Measurements from ENCODE around the gene PFN4. TPM values are rescaled to one million over a fixed set of nuclear protein-coding genes. Genes with fewer than 3 reads are reported as not detected.
A peak's percentile ranks its signal among the peaks of the same experiment; 100 is the strongest.

PFN4 gene
- total RNA-seq, 1 experiment from 2014 or later: not detected

DNA sequence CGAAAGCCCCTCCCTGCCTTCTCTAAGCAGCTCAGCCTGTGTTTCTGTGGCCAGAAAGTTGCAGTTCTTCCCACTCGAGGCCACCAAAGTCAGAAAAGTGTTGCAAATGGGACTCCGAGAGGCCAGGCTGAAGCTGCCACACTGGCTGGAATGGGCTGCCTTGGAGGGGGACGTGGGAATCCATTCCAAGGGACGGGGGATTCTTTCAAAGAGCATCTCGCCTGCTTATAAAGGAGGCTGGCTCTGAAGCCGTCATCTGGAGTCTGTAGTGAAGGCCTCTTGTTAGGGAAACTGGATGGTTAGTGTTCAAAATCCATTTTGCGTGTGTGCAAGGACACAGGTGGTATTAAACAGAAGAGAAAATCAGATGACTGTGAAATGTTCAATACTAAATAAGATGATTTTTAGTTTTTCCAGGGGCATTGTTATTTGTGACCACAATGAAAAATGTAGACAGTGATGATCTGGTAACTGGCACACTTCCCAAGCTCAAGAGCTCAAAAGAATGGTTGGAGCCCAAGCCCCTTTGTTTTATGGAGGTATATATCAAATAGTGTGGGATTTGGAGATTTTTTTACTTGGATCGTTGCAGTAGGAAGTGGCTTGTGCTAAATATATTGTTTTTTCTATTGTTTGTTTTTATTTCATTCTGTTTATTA lies 917 bp upstream of the PFN4 start:
- ChIA-PET CTCF (interaction anchor here (1.6 kb wide), 1 partner anchor 40 kb away, joined by 6 read pairs; the partner anchor contains the start of gene TP53I3), RAD21 (ENCODE audit: low non-redundant PET in 1 of 2, low total read pairs in 2 of 2, uncharacterized antibody in 2 of 2, unreplicated experiment in 2 of 2) (no interaction called here), POLR2A (interaction anchor here (1.1 kb wide), 1 partner anchor 40 kb away, joined by 5 read pairs; the partner anchor contains the start of gene TP53I3)
- no peaks in the 10 kb centered on the region for H3K79me2 ChIP-seq (ENCODE audit: insufficient read depth, low read length)
- BruUV-seq (replicated peaks): TSS peak; percentile 65
- no peaks in the 10 kb centered on the region for H3K36me3 ChIP-seq (ENCODE audit: control insufficient read depth in 1 of 2, insufficient read depth in 2 of 2, low read length in 2 of 2)
- intact Hi-C loops (cut with micrococcal nuclease): loop anchor here (2.0 kb wide), 2 partner anchors 39 to 75 kb away; partner anchors contain the start of genes FKBP1B and TP53I3
- no peaks in the 10 kb centered on the region for H3K27me3 ChIP-seq (ENCODE audit: insufficient read depth, low read length)
- H3K27ac ChIP-seq (ENCODE audit: low read depth, low read length): peak overlapping the region; percentile 76
- peaks cover 7 to 15% of the 10 kb centered on the region in 2 experiments; a peak in 3 of 4 replicates for H3K4me1 ChIP-seq (ENCODE audit: control insufficient read depth in 1 of 2, insufficient read depth in 2 of 2, low read length in 2 of 2)
- TF ChIP-seq SRF (IDR thresholded peaks at IDR 0.05; ENCODE audit: low read depth): no peak
- no peak for TF ChIP-seq CBX3 (IDR thresholded peaks at IDR 0.05; ENCODE audit: low read depth)
- TF ChIP-seq FOSL1 (IDR thresholded peaks at IDR 0.05; ENCODE audit: low read depth): no peak
- TF ChIP-seq JUND (IDR thresholded peaks at IDR 0.05): no peak
- no peak for TF ChIP-seq CEBPB (IDR thresholded peaks at IDR 0.05; ENCODE audit: low read depth)
- no peak for TF ChIP-seq ZFX (IDR thresholded peaks at IDR 0.05)
- TF ChIP-seq YY1 (IDR thresholded peaks at IDR 0.05; ENCODE audit: extremely low read depth, insufficient replicate concordance, low read depth, low read length): no peak
- no peak for TF ChIP-seq ELF1 (IDR thresholded peaks at IDR 0.05; ENCODE audit: borderline replicate concordance, low read depth)
- TF ChIP-seq ZNF274 (IDR thresholded peaks at IDR 0.05; ENCODE audit: low read depth, low read length): no peak
- TF ChIP-seq EZH2phosphoT487 (IDR thresholded peaks at IDR 0.05; ENCODE audit: borderline replicate concordance): no peak
- TF ChIP-seq EZH2 (IDR thresholded peaks at IDR 0.05): no peak
- no peak for TF ChIP-seq SP1 (IDR thresholded peaks at IDR 0.05; ENCODE audit: low read depth)
- TF ChIP-seq RAD21 (IDR thresholded peaks at IDR 0.05; ENCODE audit: low read depth): no peak
- no peak for TF ChIP-seq SIN3A (IDR thresholded peaks at IDR 0.05; ENCODE audit: low read depth)
- TF ChIP-seq REST (IDR thresholded peaks at IDR 0.05; ENCODE audit: low read depth): no peak
- no peak for TF ChIP-seq POLR2A (IDR thresholded peaks at IDR 0.05; ENCODE audit: borderline replicate concordance, extremely low read depth, insufficient read depth, insufficient read length)
- TF ChIP-seq TCF7L2 (IDR thresholded peaks at IDR 0.05; ENCODE audit: borderline replicate concordance, extremely low read depth, insufficient read depth, insufficient read length): no peak
- TF ChIP-seq, protein P1, sequence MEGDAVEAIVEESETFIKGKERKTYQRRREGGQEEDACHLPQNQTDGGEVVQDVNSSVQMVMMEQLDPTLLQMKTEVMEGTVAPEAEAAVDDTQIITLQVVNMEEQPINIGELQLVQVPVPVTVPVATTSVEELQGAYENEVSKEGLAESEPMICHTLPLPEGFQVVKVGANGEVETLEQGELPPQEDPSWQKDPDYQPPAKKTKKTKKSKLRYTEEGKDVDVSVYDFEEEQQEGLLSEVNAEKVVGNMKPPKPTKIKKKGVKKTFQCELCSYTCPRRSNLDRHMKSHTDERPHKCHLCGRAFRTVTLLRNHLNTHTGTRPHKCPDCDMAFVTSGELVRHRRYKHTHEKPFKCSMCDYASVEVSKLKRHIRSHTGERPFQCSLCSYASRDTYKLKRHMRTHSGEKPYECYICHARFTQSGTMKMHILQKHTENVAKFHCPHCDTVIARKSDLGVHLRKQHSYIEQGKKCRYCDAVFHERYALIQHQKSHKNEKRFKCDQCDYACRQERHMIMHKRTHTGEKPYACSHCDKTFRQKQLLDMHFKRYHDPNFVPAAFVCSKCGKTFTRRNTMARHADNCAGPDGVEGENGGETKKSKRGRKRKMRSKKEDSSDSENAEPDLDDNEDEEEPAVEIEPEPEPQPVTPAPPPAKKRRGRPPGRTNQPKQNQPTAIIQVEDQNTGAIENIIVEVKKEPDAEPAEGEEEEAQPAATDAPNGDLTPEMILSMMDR (IDR thresholded peaks at IDR 0.05 in 2 of 3, conservative IDR thresholded peaks at IDR 0.05 in 1 of 3; ENCODE audit: borderline replicate concordance in 1 of 3, insufficient read depth in 1 of 3, low read depth in 2 of 3, low read length in 2 of 3): no peak
- no peak for TF ChIP-seq POLR2AphosphoS5 (IDR thresholded peaks at IDR 0.05; ENCODE audit: low read depth, low read length)
- no peaks in the 10 kb centered on the region for H3K9me3 ChIP-seq (ENCODE audit: control insufficient read depth in 1 of 2, insufficient read depth in 1 of 2, low read depth in 1 of 2, low read length in 2 of 2)
- no peaks in the 10 kb centered on the region for H3K9me2 ChIP-seq (ENCODE audit: insufficient read depth)
- no peaks in the 10 kb centered on the region for H4K20me1 ChIP-seq (ENCODE audit: insufficient read depth)
- peak overlapping the region; percentile 90 for H3K4me2 ChIP-seq (ENCODE audit: low read length)
- no peak overlapping the region for H2AFZ ChIP-seq (ENCODE audit: low read depth, low read length, poor library complexity, severe bottlenecking)
- peak overlapping the region; percentile 75 to 76 for H3K4me3 ChIP-seq (replicated peaks in 1 of 2; ENCODE audit: low read depth in 1 of 2, low read length in 2 of 2)
- ATAC-seq (no peak), DNase-seq (ENCODE audit: low read depth, low spot score) (no peak)
- H3K9ac ChIP-seq (ENCODE audit: low read length): peak overlapping the region; percentile 71

Measured in HCT116 (cell line).